GM18526 (cell line): ENCODE data around the gene GNL1.

Experiments used
- POLR2A ChIP-seq: IDR thresholded peaks from 3 replicates; pipeline ENCODE4 v1.6.1; 2011; ENCODE audit not compliant: insufficient read length; ENCODE audit errors: extremely low read depth

GNL1 gene

GRCh38 chr6:30544666-30545272, 11.5 kb downstream of the GNL1 start:
- TF ChIP-seq POLR2A = no peak

GRCh38 chr6:30543821-30544220, 12.5 kb downstream of the GNL1 start:
- no peak for TF ChIP-seq POLR2A

DNA sequence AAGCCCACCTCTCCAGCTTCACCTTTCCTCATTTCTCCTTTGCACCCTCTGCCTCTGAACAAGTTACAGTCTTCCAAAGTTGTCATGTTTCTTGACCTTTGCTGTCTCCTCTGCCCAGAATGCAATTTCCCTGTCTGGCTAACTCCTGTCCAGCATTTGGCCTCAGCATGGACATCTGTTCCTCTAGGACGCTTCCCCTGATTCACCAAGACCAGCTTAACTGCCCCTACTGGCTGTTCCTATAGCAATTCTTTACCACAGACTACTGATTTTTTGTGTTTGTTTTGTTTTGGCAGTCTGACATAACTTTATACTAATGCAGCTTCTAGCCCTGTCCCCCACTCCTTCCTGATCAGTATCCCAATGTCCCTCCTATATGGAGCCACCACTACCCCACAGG, 13.4 kb downstream of the GNL1 start:
- TF ChIP-seq POLR2A = no peak

- no peak for TF ChIP-seq POLR2A
Observed at GRCh38 chr6:30542404-30542725, 13.9 kb downstream of the GNL1 start.

DNA sequence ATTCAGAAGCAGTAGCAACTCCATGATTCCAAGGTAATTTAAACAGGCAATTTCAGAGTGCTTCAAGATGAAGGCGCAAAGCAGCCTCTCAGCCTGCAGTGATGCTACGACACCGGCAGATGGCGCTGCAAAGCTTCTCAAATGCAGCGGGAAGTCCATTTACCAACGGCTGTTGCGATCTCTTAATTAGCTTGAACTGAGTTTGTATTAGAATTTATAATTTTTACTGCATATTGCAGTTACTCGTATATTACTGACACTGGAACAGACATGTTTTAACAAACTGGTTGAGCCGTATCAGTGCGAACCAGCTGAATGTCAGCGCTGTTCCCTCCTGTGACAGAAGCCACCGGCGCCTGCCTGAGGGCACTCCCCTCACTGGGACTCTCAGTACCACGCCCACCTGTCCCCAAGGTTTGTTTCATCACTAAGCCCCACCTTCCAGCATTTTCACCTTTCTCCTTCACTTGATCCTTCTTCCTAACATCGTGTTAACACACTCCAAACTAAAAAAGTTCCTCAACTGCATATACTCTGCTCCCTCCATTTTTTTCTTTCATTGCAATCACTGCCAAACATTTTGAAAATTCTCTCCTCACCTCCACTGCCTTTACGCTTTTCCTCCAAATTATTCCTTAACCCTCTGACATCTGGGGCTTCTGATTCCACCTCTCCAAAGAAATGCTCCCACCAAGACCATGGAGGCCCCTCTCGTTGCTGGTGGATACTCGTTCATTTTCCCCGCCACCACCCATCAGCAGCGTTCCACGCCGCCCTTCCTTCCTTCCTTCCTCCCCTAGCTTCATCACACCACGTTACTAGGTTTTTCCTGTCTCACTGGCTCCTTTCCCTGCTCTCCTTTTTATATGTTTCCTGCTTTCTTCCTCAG, 14.5 kb downstream of the GNL1 start:
- TF ChIP-seq POLR2A = no peak

DNA sequence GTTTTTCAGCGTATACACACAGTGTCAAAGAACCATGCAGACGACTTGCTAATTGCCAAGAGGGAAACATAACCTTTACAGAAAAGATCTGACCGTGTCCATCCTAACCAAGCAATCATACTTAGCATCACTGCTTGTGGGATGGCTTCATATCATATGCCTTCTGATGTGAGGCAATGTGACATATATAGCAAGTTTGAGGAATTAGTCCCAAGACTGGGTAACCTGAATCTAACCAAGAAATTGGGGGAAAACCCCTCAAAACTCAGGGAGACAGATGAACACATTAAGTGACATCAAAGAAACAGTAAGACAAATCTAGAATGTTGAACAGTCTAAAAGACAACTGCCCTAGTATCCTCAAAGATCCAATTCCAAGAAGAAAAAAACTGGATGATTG, 18.4 kb downstream of the GNL1 start:
- TF ChIP-seq POLR2A = no peak

DNA sequence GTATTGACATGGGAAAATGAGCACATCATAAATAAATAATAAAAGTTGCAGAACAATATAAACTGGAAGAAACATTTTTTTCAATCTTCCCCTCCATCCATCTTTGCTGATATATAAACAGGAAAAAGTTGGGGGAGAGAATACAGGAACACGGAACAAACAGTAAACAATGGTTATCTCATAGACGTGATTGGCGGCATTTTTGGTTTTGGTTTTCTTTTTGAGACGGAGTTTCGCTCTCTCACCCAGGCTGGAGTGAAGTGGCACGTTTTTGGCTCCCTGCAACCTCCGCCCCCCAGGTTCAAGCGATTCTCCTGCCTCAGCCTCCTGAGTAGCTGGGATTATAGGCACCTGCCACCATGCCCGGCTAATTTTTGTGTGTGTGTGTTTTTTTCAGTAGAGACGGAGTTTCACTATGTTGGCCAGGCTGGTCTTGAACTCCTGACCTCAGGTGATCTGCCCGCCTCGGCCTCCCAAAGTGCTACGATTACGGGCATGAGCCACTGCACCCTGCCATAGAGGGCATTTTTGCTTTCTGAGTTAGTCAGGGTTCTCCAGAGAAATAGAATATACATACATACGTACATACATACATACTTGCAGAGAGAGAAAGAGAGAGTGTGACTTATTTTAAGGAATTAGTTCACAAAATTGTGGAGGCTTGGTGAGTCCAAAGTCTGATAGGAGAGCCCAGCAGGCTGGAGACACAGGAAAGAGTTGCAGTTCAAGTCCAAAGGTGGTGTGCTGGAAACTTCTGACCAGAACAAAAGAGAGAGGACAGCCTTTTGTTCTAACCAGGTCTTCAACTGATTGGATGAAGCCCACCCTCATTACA, 22.6 kb downstream of the GNL1 start:
- no peak for TF ChIP-seq POLR2A

DNA sequence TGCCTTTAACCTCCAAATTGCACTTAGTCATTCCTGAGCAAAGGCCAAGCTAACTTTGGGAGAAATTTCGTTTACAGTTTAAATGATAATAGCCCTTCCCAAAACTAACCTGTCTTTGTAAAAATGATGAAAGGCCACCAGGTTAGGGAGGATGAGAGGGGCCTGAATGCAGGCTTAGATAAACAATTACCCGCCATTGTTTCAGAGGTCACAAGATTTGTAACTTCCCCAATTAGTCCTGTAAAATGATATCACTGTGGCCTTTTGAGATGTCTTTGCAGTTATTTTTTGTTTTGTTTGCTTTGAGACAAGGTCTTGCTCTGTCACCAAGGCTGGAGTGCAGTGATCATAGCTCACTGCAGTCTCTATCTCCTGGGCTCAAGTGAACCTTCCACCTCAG, 26.3 kb downstream of the GNL1 start:
- no peak for TF ChIP-seq POLR2A

DNA sequence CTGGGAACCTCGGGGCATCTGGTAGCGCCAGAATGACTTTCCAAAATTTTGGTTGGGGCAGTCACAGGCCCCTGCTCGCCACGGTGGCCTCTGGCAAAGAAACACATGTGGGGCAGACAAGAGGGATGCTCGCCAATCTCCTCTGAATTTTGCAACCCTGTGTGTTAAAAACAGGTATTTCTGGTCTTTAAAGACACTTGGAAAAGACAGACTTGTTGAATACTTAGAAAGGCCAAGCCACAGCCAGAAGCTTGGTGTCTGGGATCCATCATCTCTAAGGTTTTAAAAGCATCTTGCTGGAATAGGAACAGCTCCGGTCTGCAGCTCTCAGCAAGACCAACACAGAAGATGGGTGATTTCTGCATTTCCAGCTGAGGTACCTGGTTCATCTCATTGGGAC, 35.8 kb downstream of the GNL1 start:
- no peak for TF ChIP-seq POLR2A

DNA sequence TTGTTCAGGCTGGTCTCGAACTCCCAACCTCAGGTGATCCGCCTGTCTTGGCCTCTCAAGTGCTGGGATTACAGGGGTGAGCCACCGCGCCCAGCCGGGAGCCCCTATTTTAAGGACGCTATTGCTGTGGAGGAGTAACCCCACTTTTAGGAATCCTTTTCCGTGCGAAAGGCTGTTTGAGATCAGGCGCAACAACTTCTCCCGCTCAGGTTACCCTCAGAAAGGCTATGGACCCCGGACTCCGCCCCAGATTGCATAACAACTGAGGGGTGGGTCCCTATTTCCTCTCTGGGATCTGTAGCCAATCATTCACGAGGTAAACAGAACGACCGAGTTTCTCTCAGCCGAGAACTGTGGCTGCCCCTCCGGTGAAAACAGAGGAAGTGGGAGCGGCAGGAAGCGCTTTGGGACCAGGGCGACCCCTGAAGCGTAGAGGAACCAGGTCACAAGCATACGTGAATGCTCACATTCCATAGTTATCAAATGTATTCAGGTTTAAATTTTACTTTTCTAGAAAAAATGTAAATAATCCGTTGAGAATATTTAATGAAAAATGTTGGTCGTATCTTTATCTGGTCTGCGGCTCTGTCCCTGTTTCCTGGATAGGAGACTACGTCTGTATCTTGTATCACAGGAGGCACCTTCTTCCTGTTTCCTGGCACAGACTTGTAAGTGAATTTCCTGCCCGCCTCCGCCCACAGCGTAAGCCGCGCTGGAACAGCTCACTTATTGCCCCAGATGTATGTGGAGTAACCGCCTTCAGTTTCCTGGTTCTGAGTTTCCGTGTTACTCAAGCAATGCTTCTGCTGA, 40.1 kb downstream of the GNL1 start:
- peak; percentile 56 for TF ChIP-seq POLR2A

- TF ChIP-seq POLR2A = no peak
Observed at GRCh38 chr6:30515106-30515505, 41.2 kb downstream of the GNL1 start.

- no peak for TF ChIP-seq POLR2A
Observed at GRCh38 chr6:30513451-30513850, 42.8 kb downstream of the GNL1 start.

GRCh38 chr6:30511169-30511546, 45.1 kb downstream of the GNL1 start:
- TF ChIP-seq POLR2A = no peak

DNA sequence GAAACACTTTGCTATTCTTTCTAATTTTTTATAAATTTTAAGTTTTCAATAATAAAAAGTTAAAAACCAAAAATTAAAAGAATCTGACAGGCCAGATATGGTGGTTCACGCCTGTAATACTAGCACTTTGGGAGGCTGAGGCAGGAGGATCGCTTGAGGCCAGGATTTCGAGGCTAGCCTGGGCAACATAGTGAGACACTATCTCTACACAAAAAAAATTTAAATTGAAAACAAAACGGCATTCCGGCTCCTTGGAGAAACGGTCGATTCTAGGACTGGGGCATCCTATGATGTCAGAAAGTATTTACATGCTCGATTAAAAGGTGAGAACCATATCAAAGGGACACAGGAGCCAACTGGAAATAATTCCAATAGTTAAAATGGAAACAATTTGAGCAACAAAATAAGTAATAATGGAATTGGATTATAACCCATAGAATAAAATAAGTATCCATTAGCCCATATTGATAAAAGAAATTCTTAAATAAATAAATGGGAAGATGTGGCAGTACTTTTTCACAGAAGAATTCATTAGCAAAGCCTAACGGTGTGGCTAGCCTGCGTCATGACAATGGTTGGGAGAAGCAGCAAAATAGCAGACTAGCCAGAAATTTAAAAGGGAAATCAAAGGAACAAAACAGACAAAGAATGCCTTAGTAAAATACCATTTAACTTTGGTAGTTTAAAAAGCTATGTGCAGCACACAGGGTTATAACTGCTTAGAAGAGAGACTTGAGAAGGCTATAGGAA, 45.7 kb downstream of the GNL1 start:
- no peak for TF ChIP-seq POLR2A
